SK-N-SH treated with all-trans-retinoic acid at 6 μM for 48 hours (cell line): ENCODE measurements around the gene SPTB.

Source experiments
- CSDC2 ChIP-seq: fragments of 250-450 bp; sonication (Bioruptor Pico); IDR thresholded peaks from 2 replicates; pipeline ENCODE4 v1.5.0; 2020; ENCODE audit warnings: mild to moderate bottlenecking, moderate library complexity
- OSR1 ChIP-seq: fragments of 250-450 bp; sonication (Bioruptor Pico); IDR thresholded peaks from 2 replicates; pipeline ENCODE4 v1.8.0; 2022; ENCODE audit warnings: moderate library complexity, mild to moderate bottlenecking, inconsistent platforms
- PATZ1 ChIP-seq: fragments of 250-450 bp; sonication (Bioruptor Pico); IDR thresholded peaks from 2 replicates; pipeline ENCODE4 v1.8.0; 2020; ENCODE audit warnings: mild to moderate bottlenecking, moderate library complexity, borderline replicate concordance
- RARB ChIP-seq: fragments of 250-450 bp; sonication (Bioruptor Pico); IDR thresholded peaks from 2 replicates; pipeline ENCODE4 v1.8.0; 2021; ENCODE audit warnings: mild to moderate bottlenecking, moderate library complexity
- ZNF565 ChIP-seq: fragments of 450-650 bp; formaldehyde crosslinking; conservative IDR thresholded peaks from 2 replicates; pipeline ENCODE4 v1.5.0; 2020; ENCODE audit warnings: low read depth, mild to moderate bottlenecking, moderate library complexity

GRCh38 chr14:64870160-64870559 is 9.5 kb downstream of the SPTB start:
- TF ChIP-seq CSDC2 (CRISPR knock-in tag) (no peak), PATZ1 (CRISPR knock-in tag) (no peak), RARB (CRISPR knock-in tag) (no peak), ZNF565 (no peak), OSR1 (CRISPR knock-in tag) (no peak)
